ENCODE data around the gene SIGLEC5.
A peak's percentile ranks its signal among the peaks of the same experiment; 100 is the strongest.

The SIGLEC5 gene

DNA sequence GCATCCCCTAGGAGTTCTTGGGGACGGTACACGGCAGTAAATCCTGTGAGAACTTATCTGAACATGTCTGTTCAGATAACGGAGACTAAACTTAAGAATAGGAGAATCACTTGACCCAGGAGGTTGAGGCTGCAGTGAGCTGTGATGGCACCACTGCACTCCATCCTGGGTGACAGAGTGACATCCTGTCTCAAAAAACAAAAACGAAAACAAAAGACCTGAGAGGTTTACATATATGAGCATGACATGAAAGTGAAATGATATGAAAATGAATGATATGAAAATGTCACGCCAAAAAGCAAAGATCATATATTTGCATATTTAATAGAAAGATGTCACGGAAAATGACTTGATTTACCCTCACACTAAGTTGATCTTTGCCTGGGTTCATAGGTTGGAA lies 53.4 kb downstream of the SIGLEC5 start:
- H3K9me3 ChIP-seq (ENCODE audit: control insufficient read depth, insufficient read depth, low read length), result no peaks in the 10 kb centered on the region
- H3K36me3 ChIP-seq (ENCODE audit: control insufficient read depth, insufficient read depth, low read length), result peaks cover 12% of the 10 kb centered on the region
- H3K4me1 ChIP-seq (ENCODE audit: control insufficient read depth, insufficient read depth, low read length), result no peaks in the 10 kb centered on the region
- H3K4me3 ChIP-seq (ENCODE audit: low read depth, low read length), result no peak overlapping the region
- H3K27me3 ChIP-seq (ENCODE audit: control insufficient read depth, insufficient read depth, low read length), result no peaks in the 10 kb centered on the region
- no peak overlapping the region for H3K9ac ChIP-seq (ENCODE audit: low read depth, low read length)

DNA sequence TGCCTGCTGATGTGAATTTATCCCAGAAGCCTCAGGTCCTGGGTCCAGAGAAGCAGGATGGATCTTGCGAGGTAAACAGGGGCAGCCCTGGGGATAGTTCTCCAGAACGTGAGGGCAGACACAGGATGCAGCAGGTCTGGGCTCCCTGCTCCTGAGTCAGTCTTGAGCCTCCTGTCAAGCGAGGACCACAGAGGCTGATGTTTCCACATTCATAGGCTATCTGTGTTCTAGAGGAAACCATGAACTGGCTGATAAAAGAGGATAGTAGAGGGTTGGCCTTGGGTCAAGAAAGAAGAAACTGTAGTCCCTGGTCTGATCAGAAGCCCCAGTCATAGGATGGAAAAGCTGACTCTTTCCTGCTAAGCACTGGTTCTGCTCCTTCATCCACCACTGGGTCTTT lies 56.9 kb downstream of the SIGLEC5 start:
- Histone ChIP-seq H3K4me1 (ENCODE audit: control insufficient read depth, insufficient read depth, low read length) (no peaks in the 10 kb centered on the region), H3K36me3 (ENCODE audit: control insufficient read depth, insufficient read depth, low read length) (peaks cover 9% of the 10 kb centered on the region), H3K9me3 (ENCODE audit: control insufficient read depth, insufficient read depth, low read length) (no peaks in the 10 kb centered on the region), H3K9ac (ENCODE audit: low read depth, low read length) (no peak overlapping the region), H3K27me3 (ENCODE audit: control insufficient read depth, insufficient read depth, low read length) (no peaks in the 10 kb centered on the region), H3K4me3 (ENCODE audit: low read depth, low read length) (no peak overlapping the region)

DNA sequence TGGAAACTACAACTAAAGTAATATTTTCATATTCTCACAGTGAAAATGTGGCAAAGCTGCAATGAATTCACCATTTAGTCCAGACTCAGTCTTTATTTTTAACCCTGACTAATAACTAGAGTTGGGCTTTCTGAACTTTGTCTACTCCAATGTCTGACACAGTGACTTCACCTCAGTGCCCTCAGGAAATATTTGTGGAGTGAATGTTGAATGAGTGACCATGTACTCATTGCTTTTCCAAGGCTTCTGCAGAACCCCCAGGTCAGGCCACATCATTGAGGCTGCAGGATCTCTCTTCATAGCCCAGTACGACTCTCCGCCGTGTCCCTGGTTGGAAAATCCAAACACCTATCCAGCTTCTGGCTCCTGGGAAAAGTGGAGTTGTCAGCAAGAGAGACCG lies 57.3 kb downstream of the SIGLEC5 start:
- no peaks in the 10 kb centered on the region for H3K4me1 ChIP-seq (ENCODE audit: control insufficient read depth, insufficient read depth, low read length)
- H3K27me3 ChIP-seq (ENCODE audit: control insufficient read depth, insufficient read depth, low read length), result peaks cover 2% of the 10 kb centered on the region
- peaks cover 9% of the 10 kb centered on the region for H3K36me3 ChIP-seq (ENCODE audit: control insufficient read depth, insufficient read depth, low read length)
- no peak overlapping the region for H3K4me3 ChIP-seq (ENCODE audit: low read depth, low read length)
- no peak overlapping the region for H3K9ac ChIP-seq (ENCODE audit: low read depth, low read length)
- no peaks in the 10 kb centered on the region for H3K9me3 ChIP-seq (ENCODE audit: control insufficient read depth, insufficient read depth, low read length)

GRCh38 chr19:51572410-51572809 lies 57.8 kb downstream of the SIGLEC5 start:
- Histone ChIP-seq H3K4me3 (ENCODE audit: low read depth, low read length) (peak overlapping the region; percentile 86), H3K36me3 (ENCODE audit: control insufficient read depth, insufficient read depth, low read length) (peaks cover 9% of the 10 kb centered on the region), H3K9me3 (ENCODE audit: control insufficient read depth, insufficient read depth, low read length) (no peaks in the 10 kb centered on the region), H3K9ac (ENCODE audit: low read depth, low read length) (no peak overlapping the region), H3K27me3 (ENCODE audit: control insufficient read depth, insufficient read depth, low read length) (peaks cover 4% of the 10 kb centered on the region), H3K4me1 (ENCODE audit: control insufficient read depth, insufficient read depth, low read length) (no peaks in the 10 kb centered on the region)

- Histone ChIP-seq H3K9me3 (ENCODE audit: control insufficient read depth, insufficient read depth, low read length) (no peaks in the 10 kb centered on the region), H3K4me3 (ENCODE audit: low read depth, low read length) (peak overlapping the region; percentile 86), H3K27me3 (ENCODE audit: control insufficient read depth, insufficient read depth, low read length) (peaks cover 4% of the 10 kb centered on the region), H3K9ac (ENCODE audit: low read depth, low read length) (peak overlapping the region; percentile 74), H3K4me1 (ENCODE audit: control insufficient read depth, insufficient read depth, low read length) (no peaks in the 10 kb centered on the region), H3K36me3 (ENCODE audit: control insufficient read depth, insufficient read depth, low read length) (peaks cover 9% of the 10 kb centered on the region)
Observed at GRCh38 chr19:51571599-51571998, 58.6 kb downstream of the SIGLEC5 start.

DNA sequence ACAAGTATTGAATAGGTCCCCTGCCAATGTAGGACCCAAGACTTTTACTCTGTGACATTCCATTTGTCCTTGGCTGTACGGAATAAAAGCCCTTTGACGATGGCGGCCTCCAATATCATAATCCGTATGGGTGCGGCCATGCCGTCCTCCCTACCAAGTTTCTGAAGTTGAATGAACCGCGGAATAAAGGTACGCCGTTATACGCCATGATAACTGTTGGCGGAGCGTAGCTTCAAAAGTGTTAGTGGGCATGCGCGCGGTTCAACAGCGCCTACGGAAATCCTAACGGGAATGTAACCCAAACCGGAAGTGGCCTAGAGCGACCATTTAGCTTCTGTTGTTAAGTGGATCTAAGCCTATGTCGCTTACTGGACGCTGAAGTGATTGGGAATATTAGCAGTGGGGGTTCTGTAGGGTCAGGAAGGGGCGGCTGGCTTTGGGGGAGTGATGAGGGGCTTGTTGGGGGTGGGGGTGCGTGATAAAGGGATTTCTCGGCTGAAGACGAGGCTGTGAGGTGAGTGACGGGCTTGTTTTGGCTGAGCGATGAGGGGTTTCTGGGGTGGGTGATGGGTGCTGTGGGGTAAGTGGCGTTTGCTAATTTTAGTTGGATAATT lies 59.1 kb downstream of the SIGLEC5 start, which contains the start of gene ZNF175:
Gene ZNF175, plus strand, starts transcription at position 322 of the 614 bp plus-strand sequence. CDS start 2,047 bp downstream, outside the sequence.
- peak within 1 kb of the TSS; percentile 74 for H3K9ac ChIP-seq (ENCODE audit: low read depth, low read length)
- no peaks in the 10 kb centered on the region for H3K4me1 ChIP-seq (ENCODE audit: control insufficient read depth, insufficient read depth, low read length)
- peaks cover 9% of the 10 kb centered on the region for H3K36me3 ChIP-seq (ENCODE audit: control insufficient read depth, insufficient read depth, low read length)
- H3K27me3 ChIP-seq (ENCODE audit: control insufficient read depth, insufficient read depth, low read length), result peaks cover 4% of the 10 kb centered on the region
- H3K4me3 ChIP-seq (ENCODE audit: low read depth, low read length), result peak within 1 kb of the TSS; percentile 86
- H3K9me3 ChIP-seq (ENCODE audit: control insufficient read depth, insufficient read depth, low read length), result no peaks in the 10 kb centered on the region

- peaks cover 5% of the 10 kb centered on the region for H3K36me3 ChIP-seq (ENCODE audit: control insufficient read depth, insufficient read depth, low read length)
- H3K27me3 ChIP-seq (ENCODE audit: control insufficient read depth, insufficient read depth, low read length), result peaks cover 21% of the 10 kb centered on the region
- no peaks in the 10 kb centered on the region for H3K4me1 ChIP-seq (ENCODE audit: control insufficient read depth, insufficient read depth, low read length)
- no peaks in the 10 kb centered on the region for H3K9me3 ChIP-seq (ENCODE audit: control insufficient read depth, insufficient read depth, low read length)
- H3K4me3 ChIP-seq (ENCODE audit: low read depth, low read length), result no peak overlapping the region
- H3K9ac ChIP-seq (ENCODE audit: low read depth, low read length), result no peak overlapping the region
Observed at GRCh38 chr19:51568456-51568855, 61.7 kb downstream of the SIGLEC5 start.

- Histone ChIP-seq H3K4me3 (ENCODE audit: low read depth, low read length) (no peak overlapping the region), H3K27me3 (ENCODE audit: control insufficient read depth, insufficient read depth, low read length) (peaks cover 21% of the 10 kb centered on the region), H3K9ac (ENCODE audit: low read depth, low read length) (no peak overlapping the region), H3K36me3 (ENCODE audit: control insufficient read depth, insufficient read depth, low read length) (no peaks in the 10 kb centered on the region), H3K4me1 (ENCODE audit: control insufficient read depth, insufficient read depth, low read length) (no peaks in the 10 kb centered on the region), H3K9me3 (ENCODE audit: control insufficient read depth, insufficient read depth, low read length) (no peaks in the 10 kb centered on the region)
Observed at GRCh38 chr19:51567583-51567982, 62.6 kb downstream of the SIGLEC5 start.

- H3K4me3 ChIP-seq (ENCODE audit: low read depth, low read length), result no peak overlapping the region
- no peaks in the 10 kb centered on the region for H3K4me1 ChIP-seq (ENCODE audit: control insufficient read depth, insufficient read depth, low read length)
- no peaks in the 10 kb centered on the region for H3K36me3 ChIP-seq (ENCODE audit: control insufficient read depth, insufficient read depth, low read length)
- H3K9ac ChIP-seq (ENCODE audit: low read depth, low read length), result no peak overlapping the region
- no peaks in the 10 kb centered on the region for H3K9me3 ChIP-seq (ENCODE audit: control insufficient read depth, insufficient read depth, low read length)
- H3K27me3 ChIP-seq (ENCODE audit: control insufficient read depth, insufficient read depth, low read length), result peaks cover 23% of the 10 kb centered on the region
Observed at GRCh38 chr19:51566489-51567100, 63.6 kb downstream of the SIGLEC5 start.

DNA sequence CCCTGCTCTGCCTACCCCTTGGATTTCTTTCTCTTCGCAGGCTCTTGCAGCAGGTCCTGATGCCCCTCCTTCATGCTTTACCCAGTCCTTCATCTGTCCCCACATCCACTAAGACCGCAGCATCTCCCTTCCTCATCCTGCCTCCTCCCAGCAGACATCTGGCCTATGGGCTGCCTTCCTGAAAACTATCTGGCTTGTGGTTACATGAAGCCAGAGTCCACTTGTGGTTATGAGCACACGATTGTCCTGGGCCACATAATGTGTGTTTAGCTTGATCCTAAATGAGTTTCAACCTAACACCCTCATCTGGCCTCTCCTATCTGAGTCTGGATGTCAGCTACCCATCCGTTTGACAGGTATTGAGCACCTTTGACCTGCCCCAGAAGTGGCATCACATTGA lies 64.6 kb downstream of the SIGLEC5 start:
- no peaks in the 10 kb centered on the region for H3K36me3 ChIP-seq (ENCODE audit: control insufficient read depth, insufficient read depth, low read length)
- no peaks in the 10 kb centered on the region for H3K4me1 ChIP-seq (ENCODE audit: control insufficient read depth, insufficient read depth, low read length)
- no peaks in the 10 kb centered on the region for H3K9me3 ChIP-seq (ENCODE audit: control insufficient read depth, insufficient read depth, low read length)
- H3K4me3 ChIP-seq (ENCODE audit: low read depth, low read length), result no peak overlapping the region
- no peak overlapping the region for H3K9ac ChIP-seq (ENCODE audit: low read depth, low read length)
- H3K27me3 ChIP-seq (ENCODE audit: control insufficient read depth, insufficient read depth, low read length), result peaks cover 24% of the 10 kb centered on the region

DNA sequence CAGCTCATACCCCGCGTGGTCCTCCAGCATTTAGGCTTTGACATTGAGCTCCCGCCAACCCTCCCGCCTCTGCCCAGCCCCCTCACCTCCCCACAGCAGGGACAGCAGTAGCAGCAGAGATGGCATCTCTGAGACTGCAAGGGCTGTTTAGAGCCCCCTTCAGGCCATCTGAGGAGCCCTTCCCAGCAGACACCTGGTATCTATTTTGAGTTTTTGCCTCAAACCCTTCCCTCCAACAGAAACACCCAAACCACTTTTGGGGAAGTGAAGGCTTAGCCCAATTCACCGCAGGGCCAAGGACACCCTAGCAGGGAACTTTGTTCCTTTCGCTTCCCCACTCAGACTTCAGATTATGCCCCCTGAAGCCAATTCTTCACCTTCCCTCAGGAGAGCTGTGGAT lies 65.4 kb downstream of the SIGLEC5 start:
- Histone ChIP-seq H3K36me3 (ENCODE audit: control insufficient read depth, insufficient read depth, low read length) (no peaks in the 10 kb centered on the region), H3K4me1 (ENCODE audit: control insufficient read depth, insufficient read depth, low read length) (no peaks in the 10 kb centered on the region), H3K9me3 (ENCODE audit: control insufficient read depth, insufficient read depth, low read length) (no peaks in the 10 kb centered on the region), H3K9ac (ENCODE audit: low read depth, low read length) (no peak overlapping the region), H3K27me3 (ENCODE audit: control insufficient read depth, insufficient read depth, low read length) (peaks cover 32% of the 10 kb centered on the region), H3K4me3 (ENCODE audit: low read depth, low read length) (no peak overlapping the region)
